Subcutaneous adipose tissue (tissue), 4 donors: ENCODE results near the gene LONRF3. TPM values are rescaled to one million over a fixed set of nuclear protein-coding genes. Genes with fewer than 3 reads are reported as not detected.

Experiments used
- total RNA-seq, 4 donors: library from RNA; depleted of rRNA; stranded (reverse); fragments of >200 nt; gene quantifications; one replicate each; pipeline ENCODE4 v1.1.0, GENCODE V29; 2016
- TF ChIP-seq, protein P1 (sequence below): fragments of 450-650 bp; IDR thresholded peaks from one replicate; pipeline ENCODE4 v1.5.1; 2016; ENCODE audit warnings: low read depth, mild to moderate bottlenecking, control low read depth, antibody characterized with exemption, moderate library complexity

LONRF3 gene
- total RNA-seq, 4 donors from 2014 or later: 10.8 to 22.1 (median 12.3) TPM

GRCh38 chrX:119030990-119031389 lies 56.6 kb downstream of the LONRF3 start:
- TF ChIP-seq, protein P1, sequence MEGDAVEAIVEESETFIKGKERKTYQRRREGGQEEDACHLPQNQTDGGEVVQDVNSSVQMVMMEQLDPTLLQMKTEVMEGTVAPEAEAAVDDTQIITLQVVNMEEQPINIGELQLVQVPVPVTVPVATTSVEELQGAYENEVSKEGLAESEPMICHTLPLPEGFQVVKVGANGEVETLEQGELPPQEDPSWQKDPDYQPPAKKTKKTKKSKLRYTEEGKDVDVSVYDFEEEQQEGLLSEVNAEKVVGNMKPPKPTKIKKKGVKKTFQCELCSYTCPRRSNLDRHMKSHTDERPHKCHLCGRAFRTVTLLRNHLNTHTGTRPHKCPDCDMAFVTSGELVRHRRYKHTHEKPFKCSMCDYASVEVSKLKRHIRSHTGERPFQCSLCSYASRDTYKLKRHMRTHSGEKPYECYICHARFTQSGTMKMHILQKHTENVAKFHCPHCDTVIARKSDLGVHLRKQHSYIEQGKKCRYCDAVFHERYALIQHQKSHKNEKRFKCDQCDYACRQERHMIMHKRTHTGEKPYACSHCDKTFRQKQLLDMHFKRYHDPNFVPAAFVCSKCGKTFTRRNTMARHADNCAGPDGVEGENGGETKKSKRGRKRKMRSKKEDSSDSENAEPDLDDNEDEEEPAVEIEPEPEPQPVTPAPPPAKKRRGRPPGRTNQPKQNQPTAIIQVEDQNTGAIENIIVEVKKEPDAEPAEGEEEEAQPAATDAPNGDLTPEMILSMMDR: no peak

DNA sequence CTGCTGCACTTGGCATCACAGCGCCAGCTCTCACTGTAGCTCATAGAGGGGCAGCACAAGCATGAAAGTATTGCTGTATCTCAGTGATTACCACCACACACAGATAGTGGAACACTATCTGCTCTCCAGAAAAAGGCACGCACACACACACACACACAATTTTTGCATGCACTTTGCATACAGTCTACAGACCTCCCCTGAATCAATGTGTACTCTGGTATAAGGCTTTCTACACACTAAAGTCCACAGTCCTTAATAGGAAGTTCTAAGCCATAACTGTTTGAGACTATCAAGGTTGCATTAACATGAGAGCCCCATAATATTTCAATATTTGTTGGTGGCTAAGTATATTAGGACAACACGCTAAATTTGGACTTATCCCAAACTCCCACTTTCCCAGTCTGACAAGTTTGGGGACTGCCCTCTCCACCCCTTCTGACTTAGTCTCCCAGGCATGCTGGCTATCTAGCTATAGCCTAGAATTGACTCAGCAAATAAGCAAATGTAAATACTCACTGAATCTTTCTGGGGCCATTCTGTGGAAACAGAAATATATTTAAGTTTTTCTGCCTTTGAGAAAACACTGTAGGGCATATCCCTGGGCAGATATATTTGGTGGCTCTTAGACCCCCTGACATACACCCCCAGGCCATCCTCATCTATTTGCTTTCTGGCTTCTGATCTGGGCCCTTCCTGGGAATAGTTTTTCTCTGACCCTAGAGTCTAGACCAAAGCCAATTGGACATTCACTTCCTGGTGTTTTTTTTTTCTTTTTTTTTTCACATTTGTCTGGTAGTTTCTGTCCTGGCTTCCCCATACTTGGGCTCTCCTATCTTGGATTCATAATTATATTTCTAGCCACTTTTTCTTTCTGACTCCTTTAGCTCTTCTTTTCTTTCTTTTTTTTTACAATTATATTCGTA lies 62.0 kb downstream of the LONRF3 start:
- TF ChIP-seq, protein P1: no peak

DNA sequence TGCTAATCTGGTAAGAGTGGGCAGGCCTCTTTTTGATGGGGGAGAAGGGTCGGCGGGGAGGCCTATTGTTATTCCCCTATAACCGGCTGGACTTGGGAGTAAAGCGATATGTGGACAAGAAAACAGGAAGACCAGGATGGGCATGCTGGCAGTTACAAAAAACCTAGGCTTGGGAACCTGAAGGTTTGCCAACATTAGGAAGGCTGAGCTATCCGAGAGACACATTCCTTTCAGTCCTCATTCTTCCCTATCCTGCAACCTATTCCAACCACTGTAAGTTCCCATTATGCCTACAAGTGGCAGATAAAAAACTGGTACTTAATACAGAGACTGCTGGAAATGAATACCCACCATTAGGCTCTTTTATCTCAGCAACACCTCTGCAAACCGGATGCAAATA lies 66.0 kb downstream of the LONRF3 start:
- TF ChIP-seq, protein P1: no peak

DNA sequence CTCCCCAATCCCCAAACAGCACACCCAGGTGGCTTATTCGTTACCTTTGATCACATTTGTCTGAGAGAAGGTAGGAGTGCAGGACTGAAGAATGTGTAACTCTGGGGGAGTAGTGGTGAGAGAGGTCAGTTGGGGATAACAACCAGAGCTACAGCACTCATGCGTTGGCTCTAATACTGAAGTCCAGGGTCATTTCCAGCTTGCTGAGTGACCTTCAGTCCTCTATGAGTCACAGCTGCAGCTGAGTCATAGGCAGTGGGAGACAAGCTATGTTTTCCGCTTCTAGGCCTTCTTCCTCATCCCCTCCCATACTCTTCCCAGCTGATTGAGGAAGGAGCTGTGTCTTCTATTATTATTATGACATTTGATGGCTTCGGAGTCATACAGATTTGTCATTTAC lies 66.8 kb downstream of the LONRF3 start:
- TF ChIP-seq, protein P1: no peak

- TF ChIP-seq, protein P1: no peak
These were observed 67.6 kb downstream of the LONRF3 start for GRCh38 chrX:119042040-119042439.

DNA sequence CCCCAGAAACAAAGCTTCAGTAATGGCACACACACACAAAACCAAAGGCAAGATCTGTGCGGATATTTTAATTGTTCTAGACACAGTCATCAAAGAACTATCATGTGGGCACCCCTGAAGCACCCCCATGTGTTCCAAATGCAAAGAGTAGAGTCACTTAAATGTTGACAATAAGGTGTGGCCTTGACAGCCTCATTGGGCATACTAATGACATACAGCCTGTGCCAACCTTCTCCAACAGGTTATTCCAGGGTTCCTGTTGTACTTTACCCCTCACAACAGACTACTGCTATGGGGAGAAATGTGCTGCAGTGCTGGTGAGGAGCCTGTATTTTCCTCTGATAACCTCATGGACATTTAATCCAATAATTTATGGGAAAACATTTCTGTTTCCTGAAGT lies 68.6 kb downstream of the LONRF3 start:
- TF ChIP-seq, protein P1: no peak

DNA sequence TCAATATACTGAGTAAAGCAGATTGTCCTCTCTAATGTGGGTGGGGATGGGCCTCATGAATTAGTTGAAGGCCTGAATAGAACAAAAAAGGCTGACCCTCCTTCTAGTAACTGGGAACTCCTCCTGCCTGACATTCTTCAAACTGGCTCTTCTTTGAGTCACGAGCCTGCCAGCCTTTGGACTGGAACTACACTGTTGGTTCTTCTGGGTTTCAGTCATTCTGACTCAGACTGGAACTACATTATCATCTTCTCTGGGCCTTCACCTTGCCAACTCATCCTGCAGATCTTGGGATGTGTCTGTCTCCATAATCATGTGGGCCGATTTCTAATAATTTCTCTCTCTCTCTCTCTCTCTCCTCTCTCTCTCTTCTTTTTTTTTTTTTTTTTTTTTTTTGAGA lies 71.5 kb downstream of the LONRF3 start:
- TF ChIP-seq, protein P1: no peak
